ENCODE measurements around the gene ARHGEF7.

Gene ARHGEF7

GRCh38 chr13:111161601-111162600, 46.8 kb downstream of the ARHGEF7 start:
- H3K4me3 ChIP-seq (ENCODE audit: control insufficient read depth, low read depth, low read length): no peak overlapping the region
- TF ChIP-seq CTCF (IDR thresholded peaks at IDR 0.05; ENCODE audit: control insufficient read depth, insufficient read depth, low read depth, low read length, missing control alignments): no peak
- no peak for DNase-seq (ENCODE audit: low read depth)

GRCh38 chr13:111165241-111166010, 50.3 kb downstream of the ARHGEF7 start:
- DNase-seq (ENCODE audit: low read depth): no peak

GRCh38 chr13:111166882-111167675, 52.0 kb downstream of the ARHGEF7 start:
- no peak overlapping the region for H3K4me3 ChIP-seq (ENCODE audit: control insufficient read depth, low read depth, low read length)
- no peak for DNase-seq (ENCODE audit: low read depth)
- TF ChIP-seq CTCF (IDR thresholded peaks at IDR 0.05; ENCODE audit: control insufficient read depth, insufficient read depth, low read depth, low read length, missing control alignments): no peak

More at GRCh38 chr13:111165241-111166010, 50.3 kb downstream of the ARHGEF7 start:
- H3K4me3 ChIP-seq (ENCODE audit: control insufficient read depth, low read depth, low read length): no peak overlapping the region
- no peak for TF ChIP-seq CTCF (IDR thresholded peaks at IDR 0.05; ENCODE audit: control insufficient read depth, insufficient read depth, low read depth, low read length, missing control alignments)

- TF ChIP-seq CTCF (IDR thresholded peaks at IDR 0.05; ENCODE audit: control insufficient read depth, insufficient read depth, low read depth, low read length, missing control alignments): no peak
- DNase-seq (ENCODE audit: low read depth): no peak
- no peak overlapping the region for H3K4me3 ChIP-seq (ENCODE audit: control insufficient read depth, low read depth, low read length)
Measured at GRCh38 chr13:111168107-111168506, 53.0 kb downstream of the ARHGEF7 start.

GRCh38 chr13:111171112-111171511, 56.0 kb downstream of the ARHGEF7 start:
- no peak for TF ChIP-seq CTCF (IDR thresholded peaks at IDR 0.05; ENCODE audit: control insufficient read depth, insufficient read depth, low read depth, low read length, missing control alignments)
- DNase-seq (ENCODE audit: low read depth): no peak

GRCh38 chr13:111171629-111172028, 56.5 kb downstream of the ARHGEF7 start:
- TF ChIP-seq CTCF (IDR thresholded peaks at IDR 0.05; ENCODE audit: control insufficient read depth, insufficient read depth, low read depth, low read length, missing control alignments): no peak
- no peak overlapping the region for H3K4me3 ChIP-seq (ENCODE audit: control insufficient read depth, low read depth, low read length)
- no peak for DNase-seq (ENCODE audit: low read depth)

More at GRCh38 chr13:111171112-111171511, 56.0 kb downstream of the ARHGEF7 start:
- no peak overlapping the region for H3K4me3 ChIP-seq (ENCODE audit: control insufficient read depth, low read depth, low read length)
